Activated T-helper 17 cell treated with anti-CD3 and anti-CD28 coated beads, Interleukin-2, amount 50 U/mL, for 72 hours (primary cell): Measurements from ENCODE around the gene PPP2R2B. TPM values are rescaled to one million over a fixed set of nuclear protein-coding genes. Genes with fewer than 3 reads are reported as not detected.
"Not testable (repeated sequence)": the region's sequence is repeated elsewhere in the genome, so short reads cannot be mapped to it uniquely, and the experiment has no call there.

Experiments
- ATAC-seq: fragments of 150-1000 bp; cut with Tn5 transposase; replicated peaks from 2 replicates; pipeline ENCODE4 v1.10.0; 2021; ENCODE audit warnings: mild to moderate bottlenecking, moderate library complexity
- H3K27ac Mint-ChIP-seq: one replicate; pipeline ENCODE4 v1.8.0; 2022; ENCODE audit warnings: mixed read lengths
- H3K27me3 Mint-ChIP-seq: one replicate; pipeline ENCODE4 v1.8.0; 2022; ENCODE audit warnings: mixed read lengths
- H3K36me3 Mint-ChIP-seq: one replicate; pipeline ENCODE4 v1.8.0; 2022; ENCODE audit warnings: low read depth, mild to moderate bottlenecking, mixed read lengths
- H3K4me1 Mint-ChIP-seq: one replicate; pipeline ENCODE4 v1.8.0; 2022; ENCODE audit warnings: mixed read lengths
- H3K4me3 Mint-ChIP-seq: one replicate; pipeline ENCODE4 v1.8.0; 2022; ENCODE audit warnings: mild to moderate bottlenecking, mixed read lengths
- H3K9me3 Mint-ChIP-seq: one replicate; pipeline ENCODE4 v1.8.0; 2022; ENCODE audit warnings: mixed read lengths
- total RNA-seq, 2 donors: library from RNA; stranded (reverse); gene quantifications; one replicate each; pipeline ENCODE4 v1.2.3, GENCODE V29; 2022

The PPP2R2B gene
- total RNA-seq, 2 donors from 2014 or later, result 1.0 to 2.2 TPM

- no peaks in the 10 kb centered on the region for H3K9me3 Mint-ChIP-seq
- no peak overlapping the region for H3K4me3 Mint-ChIP-seq
- no peaks in the 10 kb centered on the region for H3K27me3 Mint-ChIP-seq
- H3K36me3 Mint-ChIP-seq, result no peaks in the 10 kb centered on the region
- no peak for ATAC-seq
- peak overlapping the region; percentile 32 for H3K27ac Mint-ChIP-seq
- H3K4me1 Mint-ChIP-seq, result peaks cover 7% of the 10 kb centered on the region
These were observed 134.3 kb downstream of the PPP2R2B start for GRCh38 chr5:146744068-146744745.

GRCh38 chr5:146734936-146735577, 143.5 kb downstream of the PPP2R2B start:
- no peak overlapping the region for H3K27ac Mint-ChIP-seq
- no peak for ATAC-seq
- H3K9me3 Mint-ChIP-seq, result peaks cover 4% of the 10 kb centered on the region
- no peaks in the 10 kb centered on the region for H3K36me3 Mint-ChIP-seq
- H3K27me3 Mint-ChIP-seq, result no peaks in the 10 kb centered on the region
- no peak overlapping the region for H3K4me3 Mint-ChIP-seq
- no peaks in the 10 kb centered on the region for H3K4me1 Mint-ChIP-seq

- no peaks in the 10 kb centered on the region for H3K36me3 Mint-ChIP-seq
- no peaks in the 10 kb centered on the region for H3K27me3 Mint-ChIP-seq
- H3K4me1 Mint-ChIP-seq, result no peaks in the 10 kb centered on the region
- no peak overlapping the region for H3K27ac Mint-ChIP-seq
- no peak for ATAC-seq
- H3K4me3 Mint-ChIP-seq, result no peak overlapping the region
- H3K9me3 Mint-ChIP-seq, result peaks cover 8% of the 10 kb centered on the region
These were observed 145.6 kb downstream of the PPP2R2B start for GRCh38 chr5:146732962-146733361.

GRCh38 chr5:146731909-146732659, 146.5 kb downstream of the PPP2R2B start:
- Mint-ChIP-seq H3K4me1 (no peaks in the 10 kb centered on the region), H3K4me3 (no peak overlapping the region), H3K36me3 (no peaks in the 10 kb centered on the region), H3K27ac (no peak overlapping the region), H3K27me3 (no peaks in the 10 kb centered on the region), H3K9me3 (peaks cover 8% of the 10 kb centered on the region)
- ATAC-seq, result no peak

- ATAC-seq, H3K36me3 Mint-ChIP-seq, H3K9me3 Mint-ChIP-seq, H3K4me3 Mint-ChIP-seq, H3K27ac Mint-ChIP-seq, H3K4me1 Mint-ChIP-seq, H3K27me3 Mint-ChIP-seq: not testable (repeated sequence)
These were observed 149.8 kb downstream of the PPP2R2B start for GRCh38 chr5:146728746-146729145.

GRCh38 chr5:146726891-146727290, 151.7 kb downstream of the PPP2R2B start:
- no peak for ATAC-seq
- H3K27me3 Mint-ChIP-seq, result no peaks in the 10 kb centered on the region
- no peaks in the 10 kb centered on the region for H3K4me1 Mint-ChIP-seq
- no peak overlapping the region for H3K27ac Mint-ChIP-seq
- peaks cover 4% of the 10 kb centered on the region for H3K9me3 Mint-ChIP-seq
- H3K4me3 Mint-ChIP-seq, result no peak overlapping the region
- H3K36me3 Mint-ChIP-seq, result no peaks in the 10 kb centered on the region

- no peak overlapping the region for H3K4me3 Mint-ChIP-seq
- ATAC-seq, result no peak
- H3K4me1 Mint-ChIP-seq, result no peaks in the 10 kb centered on the region
- peaks cover 4% of the 10 kb centered on the region for H3K9me3 Mint-ChIP-seq
- no peaks in the 10 kb centered on the region for H3K27me3 Mint-ChIP-seq
- no peaks in the 10 kb centered on the region for H3K36me3 Mint-ChIP-seq
- no peak overlapping the region for H3K27ac Mint-ChIP-seq
These were observed 152.5 kb downstream of the PPP2R2B start for GRCh38 chr5:146726020-146726419.

- H3K36me3 Mint-ChIP-seq, result no peaks in the 10 kb centered on the region
- no peaks in the 10 kb centered on the region for H3K4me1 Mint-ChIP-seq
- no peak overlapping the region for H3K27ac Mint-ChIP-seq
- no peak overlapping the region for H3K4me3 Mint-ChIP-seq
- peaks cover 4% of the 10 kb centered on the region for H3K9me3 Mint-ChIP-seq
- H3K27me3 Mint-ChIP-seq, result no peaks in the 10 kb centered on the region
- ATAC-seq, result no peak
These were observed 153.5 kb downstream of the PPP2R2B start for GRCh38 chr5:146725025-146725424.

GRCh38 chr5:146722361-146722779, 156.2 kb downstream of the PPP2R2B start:
- Mint-ChIP-seq H3K27ac (no peak overlapping the region), H3K9me3 (no peaks in the 10 kb centered on the region), H3K36me3 (no peaks in the 10 kb centered on the region), H3K4me3 (no peak overlapping the region), H3K4me1 (no peaks in the 10 kb centered on the region), H3K27me3 (no peaks in the 10 kb centered on the region)
- ATAC-seq, result no peak

- Mint-ChIP-seq H3K4me3 (no peak overlapping the region), H3K27ac (no peak overlapping the region), H3K4me1 (no peaks in the 10 kb centered on the region), H3K9me3 (no peaks in the 10 kb centered on the region), H3K27me3 (no peaks in the 10 kb centered on the region), H3K36me3 (no peaks in the 10 kb centered on the region)
- ATAC-seq, result no peak
These were observed 157.3 kb downstream of the PPP2R2B start for GRCh38 chr5:146721073-146721815.

- H3K4me1 Mint-ChIP-seq, result no peaks in the 10 kb centered on the region
- no peaks in the 10 kb centered on the region for H3K36me3 Mint-ChIP-seq
- H3K4me3 Mint-ChIP-seq, result no peak overlapping the region
- peak; percentile 53 for ATAC-seq
- no peaks in the 10 kb centered on the region for H3K9me3 Mint-ChIP-seq
- no peak overlapping the region for H3K27ac Mint-ChIP-seq
- H3K27me3 Mint-ChIP-seq, result no peaks in the 10 kb centered on the region
These were observed 158.4 kb downstream of the PPP2R2B start for GRCh38 chr5:146720107-146720506.

- Mint-ChIP-seq H3K36me3 (no peaks in the 10 kb centered on the region), H3K27ac (no peak overlapping the region), H3K4me3 (no peak overlapping the region), H3K4me1 (no peaks in the 10 kb centered on the region), H3K9me3 (no peaks in the 10 kb centered on the region), H3K27me3 (no peaks in the 10 kb centered on the region)
- no peak for ATAC-seq
These were observed 159.4 kb downstream of the PPP2R2B start for GRCh38 chr5:146719179-146719578.

GRCh38 chr5:146718609-146719008, 159.9 kb downstream of the PPP2R2B start:
- H3K4me3 Mint-ChIP-seq, result no peak overlapping the region
- no peaks in the 10 kb centered on the region for H3K36me3 Mint-ChIP-seq
- no peak for ATAC-seq
- no peaks in the 10 kb centered on the region for H3K27me3 Mint-ChIP-seq
- no peaks in the 10 kb centered on the region for H3K4me1 Mint-ChIP-seq
- H3K9me3 Mint-ChIP-seq, result no peaks in the 10 kb centered on the region
- no peak overlapping the region for H3K27ac Mint-ChIP-seq

GRCh38 chr5:146717951-146718350, 160.6 kb downstream of the PPP2R2B start:
- Mint-ChIP-seq H3K4me3 (no peak overlapping the region), H3K27me3 (no peaks in the 10 kb centered on the region), H3K4me1 (no peaks in the 10 kb centered on the region), H3K36me3 (no peaks in the 10 kb centered on the region), H3K27ac (no peak overlapping the region), H3K9me3 (no peaks in the 10 kb centered on the region)
- ATAC-seq, result no peak
